HepG2 (cell line): ENCODE measurements around the gene PDP2.

Experiments
- HDAC2 ChIP-seq: sonication (generic); formaldehyde crosslinking; IDR thresholded peaks from 2 replicates; pipeline ENCODE4 v1.4.0; 2020; ENCODE audit warnings: missing genetic modification reagents
- JUNB ChIP-seq: sonication (generic); formaldehyde crosslinking; IDR thresholded peaks from 2 replicates; pipeline ENCODE4 v1.8.0; 2022; ENCODE audit warnings: missing genetic modification reagents, mild to moderate bottlenecking, borderline replicate concordance
- NR2F1 ChIP-seq, 2 experiments: fragments of 450-650 bp in 1 of 2; formaldehyde crosslinking in 1 of 2; IDR thresholded peaks; 2 replicates each; pipeline versions ENCODE4 v1.5.0 to v1.6.1; 2016 to 2020; ENCODE audit warnings: mild to moderate bottlenecking in 1 of 2, missing compliant biosample characterization in 1 of 2, missing genetic modification reagents in 1 of 2, moderate library complexity in 1 of 2
- PRPF4 ChIP-seq: fragments of 200-400 bp; formaldehyde crosslinking; IDR thresholded peaks from 2 replicates; pipeline ENCODE4 v1.6.1; 2016; ENCODE audit warnings: low read length, low read depth; ENCODE audit not compliant: poor library complexity, severe bottlenecking
- RFX3 ChIP-seq: IDR thresholded peaks from 2 replicates; pipeline ENCODE4 v1.6.1; 2016; ENCODE audit warnings: missing biosample characterization, missing genetic modification reagents
- SOX6 ChIP-seq, 2 experiments: fragments of 450-650 bp in 1 of 2; sonication (generic) in 1 of 2; formaldehyde crosslinking in 1 of 2; IDR thresholded peaks; 2 replicates each; pipeline versions ENCODE4 v1.4.0 to v1.6.1; 2017 to 2020; ENCODE audit warnings: antibody characterized with exemption in 1 of 2, mild to moderate bottlenecking in 1 of 2, missing genetic modification reagents in 1 of 2
- ZNF543 ChIP-seq: sonication (generic); formaldehyde crosslinking; IDR thresholded peaks from 2 replicates; pipeline ENCODE4 v1.4.0; 2020; ENCODE audit warnings: mild to moderate bottlenecking, missing genetic modification reagents
- ZNF740 ChIP-seq: sonication (generic); formaldehyde crosslinking; IDR thresholded peaks from 2 replicates; pipeline ENCODE4 v1.4.0; 2020; ENCODE audit warnings: missing genetic modification reagents
- TF ChIP-seq, protein P1 (sequence below): sonication (generic); formaldehyde crosslinking; IDR thresholded peaks from 2 replicates; pipeline ENCODE4 v1.5.0; 2020; ENCODE audit warnings: mild to moderate bottlenecking, missing genetic modification reagents, moderate library complexity

DNA sequence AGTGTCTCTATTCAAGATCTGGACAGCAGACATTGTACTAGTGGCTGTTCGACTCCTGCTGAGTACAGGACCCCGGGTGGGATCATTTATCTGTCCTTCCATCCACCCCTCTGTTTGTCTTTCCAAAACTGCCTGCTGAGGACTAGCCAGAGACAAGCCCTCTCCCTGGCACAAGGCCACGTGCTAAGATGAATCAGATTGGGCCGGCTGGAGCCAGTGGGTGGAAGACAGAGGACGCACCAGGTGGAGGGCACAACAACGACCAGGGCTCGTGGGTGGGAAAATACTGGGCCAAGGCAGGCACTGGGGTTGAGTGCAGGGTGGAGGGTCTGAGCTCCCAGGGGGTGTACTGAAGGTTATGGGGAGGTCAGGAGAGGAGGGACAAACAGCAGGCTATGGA is 37.5 kb upstream of the PDP2 start:
- TF ChIP-seq, protein P1, sequence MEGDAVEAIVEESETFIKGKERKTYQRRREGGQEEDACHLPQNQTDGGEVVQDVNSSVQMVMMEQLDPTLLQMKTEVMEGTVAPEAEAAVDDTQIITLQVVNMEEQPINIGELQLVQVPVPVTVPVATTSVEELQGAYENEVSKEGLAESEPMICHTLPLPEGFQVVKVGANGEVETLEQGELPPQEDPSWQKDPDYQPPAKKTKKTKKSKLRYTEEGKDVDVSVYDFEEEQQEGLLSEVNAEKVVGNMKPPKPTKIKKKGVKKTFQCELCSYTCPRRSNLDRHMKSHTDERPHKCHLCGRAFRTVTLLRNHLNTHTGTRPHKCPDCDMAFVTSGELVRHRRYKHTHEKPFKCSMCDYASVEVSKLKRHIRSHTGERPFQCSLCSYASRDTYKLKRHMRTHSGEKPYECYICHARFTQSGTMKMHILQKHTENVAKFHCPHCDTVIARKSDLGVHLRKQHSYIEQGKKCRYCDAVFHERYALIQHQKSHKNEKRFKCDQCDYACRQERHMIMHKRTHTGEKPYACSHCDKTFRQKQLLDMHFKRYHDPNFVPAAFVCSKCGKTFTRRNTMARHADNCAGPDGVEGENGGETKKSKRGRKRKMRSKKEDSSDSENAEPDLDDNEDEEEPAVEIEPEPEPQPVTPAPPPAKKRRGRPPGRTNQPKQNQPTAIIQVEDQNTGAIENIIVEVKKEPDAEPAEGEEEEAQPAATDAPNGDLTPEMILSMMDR (CRISPR knock-in tag) = no peak
- TF ChIP-seq JUNB (CRISPR knock-in tag) = no peak
- TF ChIP-seq RFX3 = no peak
- no peak for TF ChIP-seq PRPF4
- TF ChIP-seq NR2F1 (CRISPR knock-in tag; IDR thresholded peaks at IDR 0.05) = no peak
- no peak for TF ChIP-seq SOX6 (IDR thresholded peaks at IDR 0.05)
- no peak for TF ChIP-seq SOX6 (CRISPR knock-in tag; IDR thresholded peaks at IDR 0.05)
- no peak for TF ChIP-seq ZNF543 (CRISPR knock-in tag)
- no peak for TF ChIP-seq HDAC2 (CRISPR knock-in tag)
- no peak for TF ChIP-seq ZNF740
